Mesodermal cell (in vitro differentiated cells): ENCODE measurements around the gene WDR20.
"Not testable (repeated sequence)": the region's sequence is repeated elsewhere in the genome, so short reads cannot be mapped to it uniquely, and the experiment has no call there.

ENCODE experiments used
- H3K27ac ChIP-seq: 2 replicates; pipeline ENCODE4 v1.7.0; 2013; ENCODE audit warnings: mild to moderate bottlenecking, low read depth, low read length, moderate library complexity; ENCODE audit not compliant: severe bottlenecking
- H3K36me3 ChIP-seq: 2 replicates; pipeline ENCODE4 v1.7.1; 2013; ENCODE audit warnings: mild to moderate bottlenecking, low read length, moderate library complexity; ENCODE audit not compliant: control insufficient read depth, insufficient read depth
- H3K4me1 ChIP-seq: one replicate; pipeline ENCODE4 v1.7.1; 2013; ENCODE audit warnings: mild to moderate bottlenecking, low read length; ENCODE audit not compliant: insufficient read depth, control insufficient read depth, poor library complexity, severe bottlenecking
- H3K4me3 ChIP-seq: 2 replicates; pipeline ENCODE4 v1.7.0; 2013; ENCODE audit warnings: low read length, control low read depth, mild to moderate bottlenecking; ENCODE audit not compliant: insufficient read depth, poor library complexity, severe bottlenecking; ENCODE audit errors: extremely low read depth
- H3K9me3 ChIP-seq: 2 replicates; pipeline ENCODE4 v1.7.1; 2013; ENCODE audit warnings: mild to moderate bottlenecking, low read length, moderate library complexity; ENCODE audit not compliant: control insufficient read depth
- whole genome bisulfite sequencing, 2 experiments: methylation state at CpG; one replicate each; pipeline ENCODE4 v1.1.5; 2013; ENCODE audit warnings: missing lambda C conversion rate in 2 of 2; ENCODE audit not compliant: insufficient coverage in 2 of 2; 5-methylcytosine and 5-hydroxymethylcytosine counted together

WDR20 gene

GRCh38 chr14:102236026-102236425 lies 96.3 kb downstream of the WDR20 start:
- Histone ChIP-seq H3K36me3 (no peaks in the 10 kb centered on the region), H3K27ac (no peak overlapping the region), H3K4me3 (no peak overlapping the region), H3K4me1 (no peaks in the 10 kb centered on the region), H3K9me3 (no peaks in the 10 kb centered on the region)
- 85 to 90% methylated on average over 11 to 12 of the region's 12 CpGs for whole genome bisulfite sequencing, 2 experiments

- Histone ChIP-seq H3K27ac (no peak overlapping the region), H3K4me1 (no peaks in the 10 kb centered on the region), H3K36me3 (no peaks in the 10 kb centered on the region), H3K9me3 (no peaks in the 10 kb centered on the region), H3K4me3 (no peak overlapping the region)
- WGBS, 2 experiments = 69 to 79% methylated on average over 3 to 4 of the region's 4 CpGs
Observed at GRCh38 chr14:102238131-102238530, 98.4 kb downstream of the WDR20 start.

DNA sequence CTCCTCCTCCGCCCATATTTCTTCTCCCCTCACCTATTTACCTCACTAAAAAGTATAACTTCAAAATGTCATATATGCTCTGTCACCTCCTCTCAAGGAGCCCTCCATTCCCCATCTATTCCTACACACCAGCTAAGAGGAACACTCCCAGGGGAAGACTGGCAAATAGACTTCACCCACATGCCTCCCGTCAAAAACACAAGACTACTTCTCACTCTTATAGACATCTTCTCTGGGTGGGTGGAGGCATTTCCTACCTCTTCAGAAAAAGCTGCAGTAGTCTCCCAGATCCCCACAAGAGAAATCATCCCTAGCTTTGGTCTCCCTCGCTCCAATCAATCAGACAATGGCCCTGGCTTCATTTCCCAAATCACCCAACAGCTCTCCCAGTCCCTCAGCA lies 99.1 kb downstream of the WDR20 start:
- H3K27ac ChIP-seq = no peak overlapping the region
- H3K36me3 ChIP-seq = no peaks in the 10 kb centered on the region
- H3K4me3 ChIP-seq = no peak overlapping the region
- 91 to 93% methylated on average over 2 of the region's 3 CpGs for WGBS, 2 experiments
- no peaks in the 10 kb centered on the region for H3K4me1 ChIP-seq
- no peaks in the 10 kb centered on the region for H3K9me3 ChIP-seq

GRCh38 chr14:102239231-102239630 lies 99.5 kb downstream of the WDR20 start:
- Histone ChIP-seq H3K9me3 (no peaks in the 10 kb centered on the region), H3K4me3 (no peak overlapping the region), H3K36me3 (no peaks in the 10 kb centered on the region), H3K4me1 (no peaks in the 10 kb centered on the region), H3K27ac (no peak overlapping the region)
- 77 to 90% methylated on average over 3 of the region's 4 CpGs for WGBS, 2 experiments

- H3K4me3 ChIP-seq, H3K27ac ChIP-seq, H3K36me3 ChIP-seq, H3K9me3 ChIP-seq, H3K4me1 ChIP-seq: not testable (repeated sequence)
- 93 to 94% methylated on average over 5 of the region's 5 CpGs for WGBS, 2 experiments
Observed at GRCh38 chr14:102240481-102240880, 100.8 kb downstream of the WDR20 start.

GRCh38 chr14:102241147-102241546 lies 101.5 kb downstream of the WDR20 start:
- Histone ChIP-seq H3K9me3 (no peaks in the 10 kb centered on the region), H3K4me1 (no peaks in the 10 kb centered on the region), H3K4me3 (no peak overlapping the region), H3K36me3 (no peaks in the 10 kb centered on the region), H3K27ac (no peak overlapping the region)
- 88 to 91% methylated on average over 4 of the region's 4 CpGs for WGBS, 2 experiments

DNA sequence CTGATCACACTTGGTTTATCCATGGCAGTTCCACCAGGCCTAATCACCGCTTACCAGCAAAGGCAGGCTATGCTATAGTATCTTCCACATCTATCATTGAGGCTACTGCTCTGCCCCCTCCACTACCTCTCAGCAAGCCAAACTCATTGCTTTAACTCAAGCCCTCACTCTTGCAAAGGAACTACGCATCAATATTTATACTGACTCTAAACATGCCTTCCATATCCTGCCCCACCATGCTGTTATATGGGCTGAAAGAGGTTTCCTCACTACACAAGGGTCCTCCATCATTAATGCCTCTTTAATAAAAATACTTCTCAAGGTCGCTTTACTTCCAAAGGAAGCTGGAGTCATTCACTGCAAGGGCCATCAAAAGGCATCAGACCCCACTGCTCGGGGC lies 104.1 kb downstream of the WDR20 start:
- not testable (repeated sequence) for H3K4me3 ChIP-seq
- 90 to 100% methylated on average over 3 of the region's 4 CpGs for WGBS, 2 experiments

GRCh38 chr14:102246071-102246470 lies 106.4 kb downstream of the WDR20 start:
- H3K4me1 ChIP-seq = no peaks in the 10 kb centered on the region
- no peaks in the 10 kb centered on the region for H3K9me3 ChIP-seq
- H3K36me3 ChIP-seq = no peaks in the 10 kb centered on the region
- no peak overlapping the region for H3K27ac ChIP-seq
- no peak overlapping the region for H3K4me3 ChIP-seq
- WGBS, 2 experiments = 89% methylated on average over 9 of the region's 9 CpGs

More for the DNA sequence above, 104.1 kb downstream of the WDR20 start:
- not testable (repeated sequence) for H3K36me3 ChIP-seq, H3K27ac ChIP-seq, H3K9me3 ChIP-seq, H3K4me1 ChIP-seq

- Histone ChIP-seq H3K4me3 (no peak overlapping the region), H3K4me1 (no peaks in the 10 kb centered on the region), H3K36me3 (no peaks in the 10 kb centered on the region), H3K27ac (no peak overlapping the region), H3K9me3 (no peaks in the 10 kb centered on the region)
- 32 to 44% methylated on average over 6 of the region's 8 CpGs for WGBS, 2 experiments
Observed at GRCh38 chr14:102248121-102248520, 108.4 kb downstream of the WDR20 start.

DNA sequence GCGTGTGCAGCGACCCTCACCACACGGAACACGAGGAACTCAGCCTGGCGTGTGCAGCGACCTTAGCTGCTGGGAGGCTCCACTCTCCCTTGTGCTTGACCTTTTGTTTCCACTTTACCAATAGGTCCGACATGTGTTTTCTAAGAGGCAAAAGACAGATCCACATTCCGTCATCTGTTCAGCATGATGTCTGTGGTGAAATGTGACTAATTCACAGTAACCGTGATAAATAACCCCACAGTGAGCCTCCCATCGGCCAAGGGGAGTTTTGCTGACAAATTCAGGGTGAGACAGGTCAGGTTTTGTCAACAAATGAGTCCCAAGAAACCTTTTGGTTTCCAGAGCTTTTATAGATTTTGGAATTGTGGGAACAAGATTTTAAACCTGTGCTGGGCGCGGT lies 109.3 kb downstream of the WDR20 start:
- 91 to 97% methylated on average over 8 of the region's 12 CpGs for WGBS, 2 experiments
- Histone ChIP-seq H3K9me3 (no peaks in the 10 kb centered on the region), H3K36me3 (no peaks in the 10 kb centered on the region), H3K4me1 (no peaks in the 10 kb centered on the region), H3K4me3 (no peak overlapping the region), H3K27ac (no peak overlapping the region)

DNA sequence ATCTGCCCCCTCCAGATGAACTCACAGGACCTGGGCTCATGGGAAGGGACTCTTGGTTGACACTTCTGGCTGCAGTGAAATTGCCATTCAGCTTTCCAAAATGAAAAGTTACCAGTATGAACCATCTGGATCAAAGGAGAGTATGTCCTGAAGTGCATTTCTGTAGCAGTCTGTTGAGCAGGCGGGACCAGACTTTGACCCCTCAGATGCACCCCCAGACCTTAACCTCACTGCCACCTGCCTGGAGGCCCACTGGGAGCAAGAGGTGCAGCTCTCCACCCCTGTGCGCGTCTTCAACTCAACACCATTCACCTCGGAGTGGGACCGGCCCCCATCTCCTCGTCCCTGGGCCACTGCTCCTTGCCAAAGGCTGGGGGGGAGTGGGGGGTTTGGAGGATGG lies 110.3 kb downstream of the WDR20 start:
- H3K36me3 ChIP-seq = no peaks in the 10 kb centered on the region
- H3K9me3 ChIP-seq = no peaks in the 10 kb centered on the region
- no peak overlapping the region for H3K4me3 ChIP-seq
- no peaks in the 10 kb centered on the region for H3K4me1 ChIP-seq
- H3K27ac ChIP-seq = no peak overlapping the region
- 67 to 90% methylated on average over 1 to 2 of the region's 6 CpGs for WGBS, 2 experiments

DNA sequence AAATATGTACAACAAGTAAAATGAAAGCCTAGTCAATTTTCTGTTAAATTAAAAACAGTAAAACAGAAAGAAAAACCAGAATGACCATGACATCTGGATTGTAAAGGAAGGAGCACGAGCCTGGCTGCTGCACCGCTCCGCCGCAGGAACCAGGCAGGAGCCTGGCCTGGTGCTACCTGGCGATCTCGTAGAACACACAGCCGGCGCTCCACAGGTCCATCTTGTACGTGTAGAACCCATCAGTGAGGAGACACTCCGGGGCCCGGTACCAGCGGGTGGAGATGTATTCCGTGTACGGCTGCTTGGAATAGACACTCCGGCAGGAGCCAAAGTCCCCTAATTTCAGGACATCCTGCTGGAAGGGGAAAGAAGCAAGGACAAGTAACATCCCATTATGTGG lies 110.9 kb downstream of the WDR20 start:
- WGBS, 2 experiments = 90 to 94% methylated on average over 14 to 15 of the region's 15 CpGs
- Histone ChIP-seq H3K9me3 (no peaks in the 10 kb centered on the region), H3K4me1 (no peaks in the 10 kb centered on the region), H3K4me3 (no peak overlapping the region), H3K36me3 (no peaks in the 10 kb centered on the region), H3K27ac (no peak overlapping the region)
